Esophagus mucosa (tissue), 1 donor: ENCODE data around the gene SMOC2. TPM values are rescaled to one million over a fixed set of nuclear protein-coding genes. Genes with fewer than 3 reads are reported as not detected.
A peak's percentile ranks its signal among the peaks of the same experiment; 100 is the strongest.

Experiments
- ATAC-seq: fragments of 200-7000 bp; cut with Tn5 transposase; one replicate; pipeline ENCODE4 v1.9.1; 2020
- total RNA-seq: library from RNA; stranded (reverse); gene quantifications from one replicate; pipeline ENCODE4 v1.2.4, GENCODE V29; 2023
- donor health status: DM: yes; HTN: yes; CAD: no.

The SMOC2 gene
- total RNA-seq, 1 donor from 2014 or later, result 1.9 TPM

- no peak for ATAC-seq
Observed at GRCh38 chr6:168628732-168629245, 187.8 kb downstream of the SMOC2 start.

GRCh38 chr6:168631564-168631963, 190.6 kb downstream of the SMOC2 start:
- ATAC-seq, result no peak

- no peak for ATAC-seq
Observed at GRCh38 chr6:168632694-168633093, 191.7 kb downstream of the SMOC2 start.

GRCh38 chr6:168634541-168635328, 193.8 kb downstream of the SMOC2 start:
- no peak for ATAC-seq

GRCh38 chr6:168636147-168637004, 195.4 kb downstream of the SMOC2 start:
- ATAC-seq, result no peak

- peak; percentile 93 for ATAC-seq
Observed at GRCh38 chr6:168637834-168638233, 196.8 kb downstream of the SMOC2 start.

- no peak for ATAC-seq
Observed at GRCh38 chr6:168638468-168639271, 197.7 kb downstream of the SMOC2 start.

GRCh38 chr6:168640181-168640580, 199.2 kb downstream of the SMOC2 start:
- no peak for ATAC-seq

GRCh38 chr6:168640768-168641167, 199.8 kb downstream of the SMOC2 start:
- no peak for ATAC-seq

- ATAC-seq, result no peak
Observed at GRCh38 chr6:168641446-168641845, 200.5 kb downstream of the SMOC2 start.

- ATAC-seq, result no peak
Observed at GRCh38 chr6:168643401-168643800, 202.4 kb downstream of the SMOC2 start.

- ATAC-seq, result no peak
Observed at GRCh38 chr6:168645326-168645725, 204.3 kb downstream of the SMOC2 start.

GRCh38 chr6:168647271-168647670, 206.3 kb downstream of the SMOC2 start:
- no peak for ATAC-seq

GRCh38 chr6:168648240-168649125, 207.5 kb downstream of the SMOC2 start:
- peak; percentile 13 for ATAC-seq

- no peak for ATAC-seq
Observed at GRCh38 chr6:168649209-168649608, 208.2 kb downstream of the SMOC2 start.

- peak; percentile 47 for ATAC-seq
Observed at GRCh38 chr6:168650671-168651111, 209.7 kb downstream of the SMOC2 start.

- ATAC-seq, result no peak
Observed at GRCh38 chr6:168655462-168656152, 214.6 kb downstream of the SMOC2 start.

GRCh38 chr6:168658059-168658458, 217.1 kb downstream of the SMOC2 start:
- no peak for ATAC-seq

- peak; percentile 81 for ATAC-seq
Observed at GRCh38 chr6:168660400-168660945, 219.5 kb downstream of the SMOC2 start.

- no peak for ATAC-seq
Observed at GRCh38 chr6:168662301-168662936, 221.4 kb downstream of the SMOC2 start.
